ENCODE data around the gene SAE1. TPM values are rescaled to one million over a fixed set of nuclear protein-coding genes. Genes with fewer than 3 reads are reported as not detected.

Gene SAE1
- total RNA-seq, 2 donors from 2014 or later = 48.4 to 73.0 TPM

- Histone ChIP-seq H3K27me3 (replicated peaks; ENCODE audit: insufficient read depth) (no peaks in the 10 kb centered on the region), H3K9me3 (no peaks in the 10 kb centered on the region), H3K4me3 (peak overlapping the region; percentile 44 to 58), H3K36me3 (peaks cover 5 to 19% of the 10 kb centered on the region in 2 donors), H3K27ac (peak overlapping the region; percentile 92 to 94), H3K4me1 (replicated peaks) (no peaks in the 10 kb centered on the region)
- TF ChIP-seq POLR2A (IDR thresholded peaks at IDR 0.05) (no peak), POLR2AphosphoS5 (IDR thresholded peaks at IDR 0.05) (peak; percentile 80)
- peak; percentile 100 for DNase-seq (ENCODE audit: low spot score)
- intact Hi-C loops (cut with DNase I) = no loop called here
- under 1% methylated on average over 36 of the region's 52 CpGs for WGBS
Measured at GRCh38 chr19:47256693-47257410, 126.2 kb downstream of the SAE1 start.

GRCh38 chr19:47257411-47258169, 127.0 kb downstream of the SAE1 start:
- intact Hi-C loops (cut with DNase I) = no loop called here
- DNase-seq (ENCODE audit: low spot score) = peak; percentile 43
- Histone ChIP-seq H3K4me3 (peak overlapping the region; percentile 44 to 58), H3K27me3 (replicated peaks; ENCODE audit: insufficient read depth) (no peaks in the 10 kb centered on the region), H3K36me3 (peaks cover 5 to 19% of the 10 kb centered on the region in 2 donors), H3K9me3 (no peaks in the 10 kb centered on the region), H3K4me1 (replicated peaks) (no peaks in the 10 kb centered on the region), H3K27ac (peak overlapping the region; percentile 92 to 94)
- WGBS = 3% methylated on average over 29 of the region's 29 CpGs
- TF ChIP-seq POLR2A (IDR thresholded peaks at IDR 0.05) (peak; percentile 83), POLR2AphosphoS5 (IDR thresholded peaks at IDR 0.05) (peak; percentile 89), CTCF (IDR thresholded peaks at IDR 0.05) (peak in 2 of 4 experiments; percentile 1 to 3)

GRCh38 chr19:47258434-47258833, 127.8 kb downstream of the SAE1 start:
- WGBS = 88% methylated on average over 9 of the region's 9 CpGs

GRCh38 chr19:47258895-47259555, 128.4 kb downstream of the SAE1 start:
- Histone ChIP-seq H3K4me1 (replicated peaks) (no peaks in the 10 kb centered on the region), H3K9me3 (no peaks in the 10 kb centered on the region), H3K27ac (peak overlapping the region in 1 of 2 donors; percentile 94), H3K4me3 (no peak overlapping the region), H3K27me3 (replicated peaks; ENCODE audit: insufficient read depth) (no peaks in the 10 kb centered on the region), H3K36me3 (peaks cover 5 to 19% of the 10 kb centered on the region in 2 donors)
- no peak for DNase-seq (ENCODE audit: low spot score)
- WGBS = 91% methylated on average over 6 of the region's 6 CpGs
- TF ChIP-seq POLR2AphosphoS5 (IDR thresholded peaks at IDR 0.05) (no peak), POLR2A (IDR thresholded peaks at IDR 0.05) (no peak), CTCF (IDR thresholded peaks at IDR 0.05) (no peak)
- intact Hi-C loops (cut with DNase I) = no loop called here

More at GRCh38 chr19:47258434-47258833, 127.8 kb downstream of the SAE1 start:
- H3K27ac ChIP-seq = peak overlapping the region in 1 of 2 donors; percentile 94
- intact Hi-C loops (cut with DNase I) = no loop called here
- no peaks in the 10 kb centered on the region for H3K27me3 ChIP-seq (replicated peaks; ENCODE audit: insufficient read depth)
- no peaks in the 10 kb centered on the region for H3K9me3 ChIP-seq
- peaks cover 5 to 19% of the 10 kb centered on the region in 2 donors for H3K36me3 ChIP-seq
- H3K4me3 ChIP-seq = no peak overlapping the region
- DNase-seq (ENCODE audit: low spot score) = no peak
- no peaks in the 10 kb centered on the region for H3K4me1 ChIP-seq (replicated peaks)
- TF ChIP-seq POLR2A (IDR thresholded peaks at IDR 0.05) = no peak
- TF ChIP-seq POLR2AphosphoS5 (IDR thresholded peaks at IDR 0.05) = no peak
- TF ChIP-seq CTCF (IDR thresholded peaks at IDR 0.05) = no peak

MicroRNAs encoded within 50 kb of the gene (microRNA counts, 767-probe panel; counts per million panel counts)
- 431 to 1,117 counts per million in 2 donors for microRNA hsa-miR-3190-5p

Small RNA genes lying within 50 kb of the gene (microRNA-seq; reads per million reads assigned to microRNA genes)
- gene MIR3190 (not detected), gene MIR3191 (not detected)

Small RNA genes lying within 50 kb of the gene (small RNA-seq; reads per million reads assigned to genes)
- gene MIR3190 = 0 reads per million in 2 donors

Other genes with a start within 250 kb of the SAE1 start
- gene NPAS1, start 111.0 kb upstream of the SAE1 start, total RNA-seq = under 1 TPM; 0.27 to 0.51 TPM
- 10 to 100 TPM; 23.4 to 55.5 TPM for gene TMEM160, start 82.2 kb upstream of the SAE1 start, total RNA-seq
- gene ZC3H4, start 17.1 kb upstream of the SAE1 start, total RNA-seq = 10 to 100 TPM; 35.3 to 49.1 TPM
- 10 to 100 TPM; 11.1 to 12.8 TPM for gene BBC3, start 100.4 kb downstream of the SAE1 start, total RNA-seq
- gene CCDC9, start 125.7 kb downstream of the SAE1 start, total RNA-seq = 10 to 100 TPM; 27.9 to 48.7 TPM
- 10 to 100 TPM; 11.4 to 30.2 TPM for gene INAFM1, start 144.1 kb downstream of the SAE1 start, total RNA-seq
- 1 to 10 TPM; 1.6 to 4.6 TPM for gene C5AR1, start 179.0 kb downstream of the SAE1 start, total RNA-seq
- gene C5AR2, start 201.3 kb downstream of the SAE1 start, total RNA-seq = 1 to 10 TPM in 1 of 2 donors, not detected in 1; 1.9 TPM
- gene DHX34, start 218.5 kb downstream of the SAE1 start, total RNA-seq = 10 to 100 TPM; 15.5 to 41.8 TPM